K562 (cell line): ENCODE data around the gene OR10D3. TPM values are rescaled to one million over a fixed set of nuclear protein-coding genes. Genes with fewer than 3 reads are reported as not detected.

Source experiments
- ATAC-seq: fragments of 200-7000 bp; cut with Tn5 transposase; 3 replicates; pipeline ENCODE4 v1.9.1; 2020; ENCODE audit warnings: moderate library complexity
- BruUV-seq: library from RNA; stranded (reverse); fragments of 400-500 nt; replicated peaks from 2 replicates; lab custom pipeline; 2021; lab: Mats Ljungman, UMichigan
- CTCF ChIA-PET: fragments of 300-600 bp; formaldehyde crosslinking; extraction: SDS; loops from one replicate; lab custom pipeline; 2021; ENCODE audit warnings: low intra/inter-chr PET ratio; lab: Yijun Ruan, JAX
- POLR2A ChIA-PET: fragments of 300-600, 350-650 bp; sonication (Branson Sonifier 250); formaldehyde crosslinking; extraction: SDS; loops from one replicate; lab custom pipeline; 2021; ENCODE audit warnings: antibody characterized with exemption, inconsistent platforms; lab: Yijun Ruan, JAX
- DNase-seq, 4 experiments: peaks; one replicate each; pipeline versions ENCODE4 v3.0.0 to v3.0.0-alpha.2; 2011 to 2018; ENCODE audit warnings: low spot score in 3 of 4, mixed read lengths in 3 of 4; ENCODE audit errors: extremely low read depth in 1 of 4
- FAIRE-seq: peaks from 2 replicates; lab custom pipeline; 2011; peaks lifted over from hg19 to GRCh38; lab: Jason Lieb, UNC
- H2AFZ ChIP-seq: 2 replicates; pipeline ENCODE4 v1.6.0; 2011; ENCODE audit warnings: low read depth, low read length, control low read depth, inconsistent platforms
- H3K27ac ChIP-seq: fragments of 200-600 bp; 3 replicates; pipeline ENCODE4 v1.8.0; 2011; ENCODE audit warnings: low read depth, mild to moderate bottlenecking, control low read depth, inconsistent platforms, low read length, moderate library complexity, mixed read lengths; ENCODE audit errors: extremely low read depth
- H3K27me3 ChIP-seq, 2 experiments: fragments of 300-600 bp in 1 of 2; 2 replicates in 1 of 2; 3 replicates in 1 of 2; pipeline versions ENCODE4 v1.6.0 to v1.8.0; 2011; ENCODE audit warnings: inconsistent platforms in 2 of 2, low read length in 2 of 2, mild to moderate bottlenecking in 1 of 2, mixed read lengths in 1 of 2, moderate library complexity in 1 of 2; ENCODE audit not compliant: control insufficient read depth in 2 of 2, insufficient read depth in 2 of 2
- H3K36me3 ChIP-seq: fragments of 300-600 bp; 3 replicates; pipeline ENCODE4 v1.8.0; 2011; ENCODE audit warnings: mild to moderate bottlenecking, low read length, inconsistent platforms; ENCODE audit not compliant: control insufficient read depth, insufficient read depth
- H3K4me1 ChIP-seq, 2 experiments: fragments of 200-600 bp in 1 of 2; replicated peaks in 1 of 2; 2 replicates in 1 of 2; 3 replicates in 1 of 2; pipeline versions ENCODE4 v1.5.1 to v1.8.0; 2011; ENCODE audit warnings: inconsistent platforms in 2 of 2, low read length in 2 of 2, mild to moderate bottlenecking in 1 of 2, mixed read lengths in 1 of 2, moderate library complexity in 1 of 2; ENCODE audit not compliant: control insufficient read depth in 2 of 2, insufficient read depth in 2 of 2
- H3K4me2 ChIP-seq: 2 replicates; pipeline ENCODE4 v1.6.1; 2011; ENCODE audit warnings: low read length, control low read depth, inconsistent platforms, mixed read lengths; ENCODE audit not compliant: insufficient read depth
- H3K4me3 ChIP-seq: fragments of 200-600 bp; sonication (generic), shearing (Covaris generic); 2 replicates; pipeline ENCODE4 v1.5.1; 2016; ENCODE audit warnings: control low read depth, inconsistent platforms
- H3K79me2 ChIP-seq: fragments of 200-600 bp; 3 replicates; pipeline ENCODE4 v1.8.0; 2011; ENCODE audit warnings: low read length, inconsistent platforms; ENCODE audit not compliant: control insufficient read depth, insufficient read depth
- H3K9ac ChIP-seq, 2 experiments: 2 replicates each; pipeline versions ENCODE4 v1.6.0 to v1.6.1; 2011; ENCODE audit warnings: low read depth in 2 of 2, low read length in 2 of 2, control low read depth in 1 of 2, inconsistent platforms in 1 of 2, mild to moderate bottlenecking in 1 of 2, mixed read lengths in 1 of 2; ENCODE audit not compliant: insufficient read depth in 1 of 2
- H3K9me1 ChIP-seq: one replicate; pipeline ENCODE4 v1.6.0; 2011; ENCODE audit warnings: inconsistent platforms, mild to moderate bottlenecking, low read length, moderate library complexity; ENCODE audit not compliant: control insufficient read depth, insufficient read depth
- H3K9me3 ChIP-seq: replicated peaks from 2 replicates; pipeline ENCODE4 v1.5.1; 2011; ENCODE audit warnings: low read depth, low read length, inconsistent platforms; ENCODE audit not compliant: control insufficient read depth, insufficient read depth
- H4K20me1 ChIP-seq: replicated peaks from 2 replicates; pipeline ENCODE4 v1.6.1; 2011; ENCODE audit warnings: low read length, inconsistent platforms, mixed read lengths; ENCODE audit not compliant: control insufficient read depth, insufficient read depth
- ARHGAP35 ChIP-seq: fragments of 450-650 bp; IDR thresholded peaks from 2 replicates; pipeline ENCODE4 v1.6.1; 2018; ENCODE audit not compliant: partially characterized antibody
- HDAC6 ChIP-seq: IDR thresholded peaks from 2 replicates; pipeline ENCODE4 v1.6.1; 2012; ENCODE audit warnings: low read depth, mild to moderate bottlenecking, control low read depth, inconsistent platforms, low read length, moderate library complexity
- IRF2 ChIP-seq: sonication (generic); formaldehyde crosslinking; IDR thresholded peaks from 2 replicates; pipeline ENCODE4 v1.8.1; 2022; ENCODE audit warnings: mild to moderate bottlenecking, missing genetic modification reagents
- NCOA4 ChIP-seq: fragments of 450-650 bp; IDR thresholded peaks from 2 replicates; pipeline ENCODE4 v1.6.1; 2018; ENCODE audit warnings: mild to moderate bottlenecking; ENCODE audit not compliant: partially characterized antibody
- SAP30 ChIP-seq: fragments of 200-600 bp; sonication (generic); IDR thresholded peaks from 2 replicates; pipeline ENCODE4 v1.6.1; 2012; ENCODE audit warnings: borderline replicate concordance, low read depth, mild to moderate bottlenecking, moderate library complexity, low read length, control low read depth, inconsistent platforms; ENCODE audit not compliant: insufficient read depth, poor library complexity, severe bottlenecking
- SMAD2 ChIP-seq: fragments of 150-350 bp; IDR thresholded peaks from 2 replicates; pipeline ENCODE4 v1.6.1; 2014; ENCODE audit warnings: low read depth, mild to moderate bottlenecking, low read length
- TAF7 ChIP-seq: fragments of 450-650 bp; IDR thresholded peaks from 2 replicates; pipeline ENCODE4 v1.6.1; 2016; ENCODE audit warnings: missing genetic modification characterization, missing compliant biosample characterization
- TEAD4 ChIP-seq, 2 experiments: sonication (generic) in 1 of 2; formaldehyde crosslinking in 1 of 2; IDR thresholded peaks; 2 replicates each; pipeline versions ENCODE4 v1.6.1 to v1.8.0; 2012 to 2022; ENCODE audit warnings: borderline replicate concordance in 1 of 2, inconsistent platforms in 1 of 2, low read length in 1 of 2, mild to moderate bottlenecking in 1 of 2, missing genetic modification reagents in 1 of 2
- ZC3H4 ChIP-seq: sonication (generic); formaldehyde crosslinking; IDR thresholded peaks from 2 replicates; pipeline ENCODE4 v1.9.0; 2021; ENCODE audit warnings: missing genetic modification reagents, borderline replicate concordance
- ZNF277 ChIP-seq: fragments of 250-450 bp; sonication (Bioruptor Pico); IDR thresholded peaks from 2 replicates; pipeline ENCODE4 v1.8.0; 2022; ENCODE audit warnings: inconsistent platforms, mild to moderate bottlenecking, moderate library complexity, borderline replicate concordance
- ZNF589 ChIP-seq: fragments of 200-800 bp; sonication (Bioruptor generic); IDR thresholded peaks from 2 replicates; pipeline ENCODE4 v1.6.1; 2016; ENCODE audit warnings: low read depth, missing genetic modification characterization, missing compliant biosample characterization
- ZZZ3 ChIP-seq: fragments of 450-650 bp; IDR thresholded peaks from 2 replicates; pipeline ENCODE4 v1.6.1; 2016; ENCODE audit warnings: antibody characterized with exemption, mild to moderate bottlenecking, moderate library complexity
- WGBS: fragments of 100-300 bp; shearing (Covaris generic); methylation state at CpG from one replicate; pipeline ENCODE4 v1.1.6; 2016; ENCODE audit warnings: low coverage, mixed read lengths; ENCODE audit not compliant: insufficient coverage; ENCODE audit errors: missing lambda C conversion rate; 5-methylcytosine and 5-hydroxymethylcytosine counted together
- in situ Hi-C: fragments of 300-500 bp; cut with MboI; formaldehyde crosslinking; loops from 4 replicates; pipeline ENCODE4 v1.15.0; 2018; ENCODE audit warnings: inconsistent platforms, mixed read lengths
- intact Hi-C: fragments of 100-400 bp; cut with micrococcal nuclease; formaldehyde crosslinking; loops from 2 replicates; pipeline ENCODE4 v1.14.2; 2022
- polyA plus RNA-seq, 8 experiments: library from polyadenylated mRNA; depleted of rRNA in 4 of 8; stranded (reverse) in 5 of 8; unstranded in 3 of 8; fragments of >200 nt; fragmentation: Nextera tagmentation in 2 of 8; fragmentation: Illumina TruSeq in 1 of 8; extraction: Ambion mirVana in 2 of 8; extraction: Trizol in 1 of 8; gene quantifications; 2 replicates each; pipeline versions ENCODE4 v1.2.1 to v1.2.3, GENCODE V29; 2011 to 2014; ENCODE audit warnings: inconsistent platforms in 1 of 8, missing spikeins in 1 of 8
- total RNA-seq, 7 experiments: library from RNA; depleted of rRNA in 6 of 7; stranded (reverse); fragments of >200 nt in 6 of 7; fragmentation: Illumina TruSeq in 2 of 7; extraction: Trizol in 2 of 7; gene quantifications; 2 replicates each; pipeline versions ENCODE4 v1.2.1 to v1.2.3, GENCODE V29; 2011 to 2021; ENCODE audit warnings: low replicate concordance in 1 of 7
- TF ChIP-seq, protein P1 (sequence below): fragments of 450-650 bp; IDR thresholded peaks from 2 replicates; pipeline ENCODE4 v1.6.1; 2017; ENCODE audit warnings: antibody characterized with exemption, mild to moderate bottlenecking

The OR10D3 gene
- total and polyA plus RNA-seq, 9 of the 15 experiments (the other 6 are each of a cell fraction or from before 2014, with no cell fraction given) = 0.07 to 2.9 (median 0.80) TPM; not detected in 1

- TF ChIP-seq NCOA4 (no peak), SAP30 (no peak), IRF2 (no peak)
- TF ChIP-seq, protein P1, sequence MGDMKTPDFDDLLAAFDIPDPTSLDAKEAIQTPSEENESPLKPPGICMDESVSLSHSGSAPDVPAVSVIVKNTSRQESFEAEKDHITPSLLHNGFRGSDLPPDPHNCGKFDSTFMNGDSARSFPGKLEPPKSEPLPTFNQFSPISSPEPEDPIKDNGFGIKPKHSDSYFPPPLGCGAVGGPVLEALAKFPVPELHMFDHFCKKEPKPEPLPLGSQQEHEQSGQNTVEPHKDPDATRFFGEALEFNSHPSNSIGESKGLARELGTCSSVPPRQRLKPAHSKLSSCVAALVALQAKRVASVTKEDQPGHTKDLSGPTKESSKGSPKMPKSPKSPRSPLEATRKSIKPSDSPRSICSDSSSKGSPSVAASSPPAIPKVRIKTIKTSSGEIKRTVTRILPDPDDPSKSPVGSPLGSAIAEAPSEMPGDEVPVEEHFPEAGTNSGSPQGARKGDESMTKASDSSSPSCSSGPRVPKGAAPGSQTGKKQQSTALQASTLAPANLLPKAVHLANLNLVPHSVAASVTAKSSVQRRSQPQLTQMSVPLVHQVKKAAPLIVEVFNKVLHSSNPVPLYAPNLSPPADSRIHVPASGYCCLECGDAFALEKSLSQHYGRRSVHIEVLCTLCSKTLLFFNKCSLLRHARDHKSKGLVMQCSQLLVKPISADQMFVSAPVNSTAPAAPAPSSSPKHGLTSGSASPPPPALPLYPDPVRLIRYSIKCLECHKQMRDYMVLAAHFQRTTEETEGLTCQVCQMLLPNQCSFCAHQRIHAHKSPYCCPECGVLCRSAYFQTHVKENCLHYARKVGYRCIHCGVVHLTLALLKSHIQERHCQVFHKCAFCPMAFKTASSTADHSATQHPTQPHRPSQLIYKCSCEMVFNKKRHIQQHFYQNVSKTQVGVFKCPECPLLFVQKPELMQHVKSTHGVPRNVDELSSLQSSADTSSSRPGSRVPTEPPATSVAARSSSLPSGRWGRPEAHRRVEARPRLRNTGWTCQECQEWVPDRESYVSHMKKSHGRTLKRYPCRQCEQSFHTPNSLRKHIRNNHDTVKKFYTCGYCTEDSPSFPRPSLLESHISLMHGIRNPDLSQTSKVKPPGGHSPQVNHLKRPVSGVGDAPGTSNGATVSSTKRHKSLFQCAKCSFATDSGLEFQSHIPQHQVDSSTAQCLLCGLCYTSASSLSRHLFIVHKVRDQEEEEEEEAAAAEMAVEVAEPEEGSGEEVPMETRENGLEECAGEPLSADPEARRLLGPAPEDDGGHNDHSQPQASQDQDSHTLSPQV = peak; percentile 55; the same call in 1 of the 2 replicates
Measured at GRCh38 chr11:124202951-124203350, 19.8 kb downstream of the OR10D3 start (continued).

DNA sequence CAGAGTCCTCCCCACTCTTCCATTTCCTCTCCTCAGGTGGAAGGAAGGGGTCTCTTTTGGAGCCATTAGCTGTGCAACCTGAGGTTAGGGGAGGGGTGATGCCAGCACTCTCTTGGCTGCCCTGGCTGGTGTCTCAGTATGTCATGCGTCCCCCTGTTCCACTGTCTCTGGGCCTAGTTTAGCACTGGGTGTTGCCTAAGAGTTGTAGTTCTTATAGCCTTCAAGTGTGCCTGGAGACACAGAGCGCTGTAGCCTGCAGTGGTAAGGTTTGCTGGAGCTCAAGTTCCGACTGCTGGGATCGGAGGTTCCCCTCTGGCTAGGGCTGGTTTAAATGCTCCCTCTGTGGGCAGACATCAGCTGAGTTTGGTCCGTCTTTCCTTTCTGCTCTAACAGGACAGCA lies 20.9 kb downstream of the OR10D3 start:
- H3K36me3 ChIP-seq = no peaks in the 10 kb centered on the region; the same call in 2 of the 3 replicates
- ChIA-PET POLR2A (interaction anchor here (1.2 to 1.4 kb wide), 2 partner anchors 14 to 123 kb away, joined by 3 to 4 read pairs; no protein-coding TSS in a partner anchor), CTCF (no interaction called here)
- H4K20me1 ChIP-seq = no peaks in the 10 kb centered on the region
- H3K9me1 ChIP-seq = no peaks in the 10 kb centered on the region
- H3K4me3 ChIP-seq = no peak overlapping the region
- H3K27me3 ChIP-seq = no peaks in the 10 kb centered on the region
- WGBS = 88% methylated on average over 5 of the region's 5 CpGs
- H3K27ac ChIP-seq = no peak overlapping the region
- in situ Hi-C loops (no loop called here), intact Hi-C loops (no loop called here)
- H3K4me2 ChIP-seq = no peak overlapping the region
- no peak for FAIRE-seq
- peaks cover 13% of the 10 kb centered on the region; the same call in 2 of the 3 replicates for H3K79me2 ChIP-seq
- H3K4me1 ChIP-seq = peaks cover 14 to 32% of the 10 kb centered on the region in 2 experiments
- no peak overlapping the region for H2AFZ ChIP-seq
- ATAC-seq = no peak; the same call in 2 of the 3 replicates
- TF ChIP-seq HDAC6 (no peak), TAF7 (tag) (no peak), ZZZ3 (no peak), ZC3H4 (CRISPR knock-in tag) (no peak), ZNF277 (CRISPR knock-in tag) (no peak), ZNF589 (CRISPR knock-in tag) (no peak), TEAD4 (IDR thresholded peaks at IDR 0.05; ENCODE audit: low read length) (no peak), TEAD4 (CRISPR knock-in tag; IDR thresholded peaks at IDR 0.05; ENCODE audit: borderline replicate concordance) (no peak), ARHGAP35 (no peak), SMAD2 (no peak)
- DNase-seq = no peak
- no peak overlapping the region; a peak in 1 of 4 replicates for H3K9ac ChIP-seq
- H3K9me3 ChIP-seq = no peaks in the 10 kb centered on the region
- BruUV-seq = no TSS peak
